Measurements from ENCODE around the gene UBC.
"Not testable (repeated sequence)": the region's sequence is repeated elsewhere in the genome, so short reads cannot be mapped to it uniquely, and the experiment has no call there.

The UBC gene

DNA sequence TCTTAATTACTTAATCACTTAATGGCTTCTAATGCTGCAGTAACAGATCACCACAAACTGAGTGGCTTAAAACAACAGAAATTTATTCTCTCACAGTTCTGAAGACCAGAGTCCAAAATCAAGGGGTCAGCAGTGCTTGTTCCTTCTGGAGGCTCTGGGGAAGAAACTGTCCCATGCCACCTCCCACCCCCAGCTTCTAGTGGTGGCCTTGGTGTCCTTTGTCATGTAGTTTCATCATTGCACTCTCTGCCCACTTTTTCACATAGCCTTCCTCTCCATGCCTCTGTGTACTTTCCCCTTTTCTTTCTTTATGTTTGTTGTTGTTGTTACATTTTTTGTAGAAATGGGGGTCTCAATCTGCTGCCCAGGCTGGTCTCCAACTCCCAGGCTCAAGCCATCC is 16.1 kb upstream of the UBC start:
- DNase-seq (ENCODE audit: low spot score): no peak

DNA sequence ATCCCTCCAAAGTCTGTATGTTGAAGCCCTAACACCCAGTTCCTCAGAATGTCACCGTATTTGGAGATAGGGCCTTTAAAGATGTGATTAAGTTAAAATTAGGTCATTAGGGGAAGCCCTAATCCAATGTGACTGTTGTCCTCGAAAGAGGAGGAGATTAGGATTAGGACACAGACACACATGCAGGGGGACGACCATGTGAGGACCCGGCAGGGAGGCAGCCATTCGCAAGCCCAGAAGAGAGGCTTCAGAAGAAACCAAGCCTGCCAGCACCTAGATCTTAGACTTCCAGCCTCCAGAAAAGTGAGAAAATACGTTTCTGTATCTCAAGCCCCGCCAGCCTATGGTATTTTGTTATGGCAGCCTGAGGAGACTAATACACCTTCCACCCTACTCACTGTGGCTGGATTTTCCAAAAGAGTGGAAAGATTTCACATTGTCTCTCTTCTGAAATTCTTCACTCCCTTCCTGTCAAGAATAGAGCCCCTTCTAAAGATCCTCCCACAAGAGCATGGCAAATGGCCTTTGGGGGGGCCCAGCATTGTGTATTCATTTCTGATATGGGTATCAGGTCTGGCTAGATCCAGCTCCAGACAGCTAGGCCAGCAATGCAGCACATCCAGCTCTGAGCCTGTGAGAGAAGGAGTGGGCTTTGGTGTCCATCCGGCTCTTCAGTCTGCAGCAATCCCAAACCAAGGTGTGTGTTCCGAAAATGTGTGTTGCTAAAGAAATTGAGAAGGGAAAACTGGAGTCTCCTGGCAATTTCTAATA is 15.4 kb upstream of the UBC start:
- DNase-seq (ENCODE audit: low spot score): no peak

DNA sequence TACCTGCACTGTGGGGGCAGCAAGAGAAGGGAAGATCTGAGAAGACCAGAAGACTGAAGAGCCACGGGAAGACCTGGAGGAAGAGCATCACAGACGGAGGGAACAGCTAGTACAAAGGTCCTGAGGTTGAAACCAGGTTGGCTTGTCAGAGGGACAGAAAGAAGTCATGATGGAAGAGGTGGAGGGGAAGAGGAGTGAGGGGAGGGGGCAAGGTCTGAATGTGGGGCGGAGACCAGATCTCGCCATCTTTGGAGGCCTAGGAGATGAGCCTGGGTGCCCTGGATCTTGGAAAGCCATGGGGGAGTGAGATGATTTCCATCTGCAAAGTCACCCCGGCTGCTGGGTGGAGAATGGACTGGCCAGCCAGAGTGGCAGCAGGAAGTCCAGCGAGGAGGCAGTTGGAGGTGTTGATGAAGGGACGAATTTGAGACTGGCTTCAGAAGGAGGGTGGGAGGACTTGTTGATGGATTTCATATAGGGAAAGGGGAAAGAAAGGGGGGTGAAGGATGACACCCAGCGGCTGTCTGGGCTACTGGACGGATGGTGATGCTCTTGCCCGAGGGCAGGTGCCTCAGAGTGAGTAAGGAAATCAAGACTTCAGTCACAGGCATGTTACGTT is 14.6 kb upstream of the UBC start:
- no peak for DNase-seq (ENCODE audit: low spot score)

DNA sequence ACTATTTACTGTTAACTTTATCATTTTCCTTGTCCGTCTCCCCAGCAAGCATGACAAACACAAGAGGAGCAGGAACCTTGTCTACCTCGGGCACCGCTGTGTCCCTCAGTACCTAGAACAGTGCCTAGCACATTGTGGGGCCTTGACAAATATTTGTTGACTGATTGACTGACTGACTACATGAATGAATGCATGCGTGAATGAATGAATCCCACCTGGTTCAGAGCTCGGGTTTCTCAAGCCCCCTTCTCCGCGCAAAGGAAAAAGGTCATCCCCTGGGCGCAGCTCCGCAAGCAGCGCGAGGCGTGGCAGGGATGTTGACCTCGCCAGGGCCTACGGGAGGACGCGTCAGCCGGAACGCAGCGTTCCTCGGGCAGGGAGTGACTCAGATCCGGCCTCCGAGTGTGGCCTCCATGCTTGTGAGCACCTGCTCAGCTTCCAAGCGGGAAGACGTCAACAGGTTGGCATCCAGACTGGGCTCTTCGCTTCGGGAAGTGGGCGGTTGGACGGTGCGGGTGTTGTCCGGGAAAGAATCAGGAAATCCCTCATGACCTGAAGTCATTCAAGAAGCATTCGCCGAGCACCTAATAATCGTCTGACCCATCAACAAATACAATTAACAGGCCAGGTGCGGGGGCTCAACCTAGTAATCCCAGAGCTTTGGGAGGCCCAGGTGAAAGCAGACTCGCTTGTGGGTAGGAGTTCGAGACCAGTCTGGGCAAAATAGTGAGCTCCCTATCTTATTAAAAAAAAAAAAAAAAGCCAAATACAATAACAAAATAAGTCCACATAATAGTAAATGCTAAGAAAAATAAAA is 13.9 kb upstream of the UBC start:
- no peak for DNase-seq (ENCODE audit: low spot score)

DNA sequence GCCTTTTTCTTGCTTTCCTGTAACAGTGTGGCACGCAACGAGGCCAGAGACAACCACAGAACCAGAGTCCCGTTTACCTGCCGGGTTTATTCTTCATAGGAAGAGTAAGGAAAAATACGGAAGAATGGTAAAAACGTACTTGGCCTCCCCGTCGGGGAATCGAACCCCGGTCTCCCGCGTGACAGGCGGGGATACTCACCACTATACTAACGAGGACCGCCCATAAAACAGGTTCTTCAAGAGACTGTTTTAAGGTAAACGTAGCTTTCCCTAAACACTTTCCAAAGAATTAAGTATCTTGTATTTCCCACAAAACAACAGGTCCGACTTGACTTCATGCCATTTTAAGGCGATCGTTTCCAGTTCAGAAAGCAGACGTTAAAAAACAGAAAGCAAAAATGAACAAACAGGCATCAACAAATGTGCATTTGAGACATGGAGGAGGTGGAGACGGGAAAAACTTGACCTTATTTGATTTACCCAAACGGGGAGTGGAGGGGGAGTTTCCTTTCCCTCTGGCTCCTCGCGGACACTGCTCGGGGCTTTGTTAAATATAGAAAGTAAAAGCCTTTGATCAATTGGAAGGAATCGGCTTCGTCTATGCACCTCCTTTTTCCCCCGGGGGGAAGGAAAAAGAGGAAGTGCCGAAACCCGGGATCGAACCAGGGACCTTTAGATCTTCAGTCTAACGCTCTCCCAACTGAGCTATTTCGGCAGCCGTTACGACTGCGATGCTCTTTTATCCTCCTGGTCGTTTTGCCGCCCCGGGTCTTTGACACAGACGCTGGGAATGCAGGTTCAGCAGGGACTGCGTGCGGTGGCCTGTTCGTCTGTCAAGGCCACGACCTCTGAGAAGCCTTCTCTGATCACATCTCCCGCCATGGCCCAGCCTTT is 13.0 kb upstream of the UBC start:
- DNase-seq (ENCODE audit: low spot score): no peak

DNA sequence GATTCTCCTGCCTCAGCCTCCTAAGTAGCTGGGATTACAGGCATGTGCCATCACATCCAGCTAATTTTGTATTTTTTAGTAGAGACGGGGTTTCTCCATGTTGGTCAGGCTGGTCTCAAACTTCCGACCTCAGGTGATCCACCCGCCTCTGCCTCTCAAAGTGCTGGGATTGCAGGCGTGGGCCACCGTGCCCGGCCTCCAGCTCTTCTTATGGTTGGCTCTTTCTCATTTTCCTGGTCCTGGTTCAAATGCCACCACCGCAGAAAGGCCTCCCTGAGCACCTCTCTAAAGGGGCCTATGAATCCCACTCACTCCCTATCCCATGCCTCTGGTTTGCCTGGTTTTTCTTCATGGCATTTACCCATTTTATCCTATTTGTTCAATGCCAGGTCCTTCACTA is 11.3 kb upstream of the UBC start:
- DNase-seq (ENCODE audit: low spot score): not testable (repeated sequence)

DNA sequence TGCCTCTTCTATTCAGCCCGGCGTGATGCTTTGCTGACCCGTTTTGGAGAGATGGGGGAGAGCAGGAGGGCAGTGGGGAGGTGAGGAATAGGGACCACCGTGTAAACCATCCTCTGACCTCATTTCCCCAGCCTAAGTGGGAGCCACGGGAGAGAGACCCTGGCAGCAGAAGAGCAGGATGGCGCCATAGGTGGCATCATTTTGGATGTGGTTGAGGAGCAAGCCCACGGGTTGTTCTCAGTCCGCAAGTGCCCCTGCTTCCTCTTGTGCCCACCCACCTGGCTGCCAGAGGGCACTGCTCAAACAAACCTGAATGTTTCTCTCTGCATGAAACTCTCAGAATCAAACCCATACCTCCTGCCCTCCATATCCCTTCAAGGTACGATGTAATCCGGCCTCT is 10.7 kb upstream of the UBC start:
- DNase-seq (ENCODE audit: low spot score): no peak

DNA sequence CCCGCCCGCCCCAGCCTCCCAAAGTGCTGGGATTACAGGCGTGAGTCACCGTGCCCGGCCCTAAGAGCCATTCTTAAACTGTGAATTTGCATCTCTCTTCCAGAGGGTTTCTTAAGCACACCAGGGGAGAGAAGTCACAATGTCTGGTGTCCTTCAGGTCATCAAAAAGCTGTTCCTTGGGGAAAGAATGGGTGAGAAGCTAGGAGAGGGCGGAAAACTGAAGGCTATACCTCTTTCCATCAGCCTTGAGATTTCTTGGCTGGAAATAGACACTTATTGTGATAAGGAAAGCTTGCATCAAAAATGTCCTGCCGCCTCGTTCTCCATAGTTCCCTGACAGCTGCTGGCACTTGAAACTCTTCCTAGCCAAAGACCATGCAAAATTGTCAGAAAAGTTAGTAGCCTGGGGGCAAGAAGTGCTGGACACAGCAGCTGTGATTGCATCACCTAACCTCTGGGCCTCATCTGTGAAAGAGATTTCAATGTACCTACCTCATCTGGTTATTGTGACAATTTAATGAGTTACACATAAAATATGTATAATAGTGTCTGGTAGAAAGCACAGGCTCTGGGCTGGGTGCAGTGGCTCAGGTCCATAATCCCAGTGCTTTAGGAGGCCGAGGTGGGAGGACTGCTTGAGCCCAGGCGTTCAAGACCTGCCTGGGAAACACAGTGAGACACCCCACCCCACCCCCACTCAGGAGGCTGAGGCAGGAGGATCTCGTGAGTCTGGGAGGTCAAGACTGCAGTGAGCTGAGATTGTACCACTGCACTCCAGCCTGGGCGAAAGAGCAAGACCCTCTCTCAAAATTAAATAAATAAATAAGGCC is 9.7 kb upstream of the UBC start:
- no peak for DNase-seq (ENCODE audit: low spot score)

DNA sequence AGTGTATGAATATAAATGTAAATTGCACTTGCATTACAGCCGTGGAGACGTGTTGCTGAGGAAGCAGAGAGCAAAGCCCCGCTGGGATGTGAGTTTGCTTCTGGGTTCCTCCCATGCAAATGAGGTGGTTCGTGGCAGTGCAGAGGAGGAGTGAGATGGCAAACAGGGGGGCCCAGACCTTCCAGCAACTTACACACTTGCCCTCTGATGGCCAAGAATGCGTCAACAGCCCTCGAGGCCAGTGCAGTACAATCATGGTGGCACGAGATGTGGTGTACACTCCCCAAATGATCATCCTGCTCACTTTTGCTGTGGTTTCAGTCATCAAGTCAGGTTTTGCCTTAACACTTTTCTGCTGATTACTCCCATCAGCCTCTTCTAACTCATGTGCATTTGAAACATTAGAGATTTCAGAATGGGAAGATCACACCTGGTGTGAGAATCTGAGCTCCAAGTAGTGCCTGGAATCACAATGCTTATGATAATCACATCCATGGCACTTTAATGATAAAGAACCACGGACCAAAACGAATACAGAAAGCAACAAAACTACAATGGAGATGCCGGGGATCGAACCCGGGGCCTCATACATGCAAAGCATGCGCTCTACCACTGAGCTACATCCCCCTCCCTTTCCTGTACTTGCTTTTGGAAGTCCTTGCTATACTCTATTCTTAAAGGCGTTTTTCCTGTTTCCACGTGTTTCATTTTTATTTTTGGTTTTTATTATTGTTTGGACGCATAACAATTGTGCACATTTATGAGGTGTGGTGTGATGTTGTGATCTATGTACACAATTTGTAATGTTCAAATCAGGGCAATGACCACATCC is 7.0 kb upstream of the UBC start:
- no peak for DNase-seq (ENCODE audit: low spot score)

DNA sequence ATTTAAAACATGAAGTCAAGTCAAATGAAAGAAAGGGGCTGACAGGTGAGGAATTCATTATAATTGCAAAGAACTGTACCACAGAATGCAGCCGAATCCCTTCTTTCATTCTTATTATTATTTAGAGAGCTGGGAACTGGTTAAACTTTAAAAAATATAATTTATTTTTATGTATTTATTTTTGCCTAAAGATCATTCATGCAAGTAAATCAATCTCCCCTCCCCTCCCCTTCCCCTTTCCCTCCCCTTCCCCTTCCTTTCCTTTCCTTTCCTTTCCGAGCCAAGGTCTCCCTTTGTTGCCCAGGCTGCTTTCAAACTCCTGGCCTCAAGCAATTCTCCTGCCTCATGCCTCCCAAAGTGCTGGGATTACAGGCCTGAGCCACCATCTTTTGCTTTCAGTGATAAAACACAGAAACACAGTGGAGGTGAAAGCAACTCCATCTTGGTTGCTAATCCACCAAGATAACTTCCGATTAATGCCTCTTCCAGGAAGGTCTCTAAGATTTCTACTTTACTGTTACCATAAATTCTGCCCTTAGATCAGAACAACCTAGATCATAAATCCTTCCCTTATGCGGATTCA is 6.0 kb upstream of the UBC start:
- no peak for DNase-seq (ENCODE audit: low spot score)

DNA sequence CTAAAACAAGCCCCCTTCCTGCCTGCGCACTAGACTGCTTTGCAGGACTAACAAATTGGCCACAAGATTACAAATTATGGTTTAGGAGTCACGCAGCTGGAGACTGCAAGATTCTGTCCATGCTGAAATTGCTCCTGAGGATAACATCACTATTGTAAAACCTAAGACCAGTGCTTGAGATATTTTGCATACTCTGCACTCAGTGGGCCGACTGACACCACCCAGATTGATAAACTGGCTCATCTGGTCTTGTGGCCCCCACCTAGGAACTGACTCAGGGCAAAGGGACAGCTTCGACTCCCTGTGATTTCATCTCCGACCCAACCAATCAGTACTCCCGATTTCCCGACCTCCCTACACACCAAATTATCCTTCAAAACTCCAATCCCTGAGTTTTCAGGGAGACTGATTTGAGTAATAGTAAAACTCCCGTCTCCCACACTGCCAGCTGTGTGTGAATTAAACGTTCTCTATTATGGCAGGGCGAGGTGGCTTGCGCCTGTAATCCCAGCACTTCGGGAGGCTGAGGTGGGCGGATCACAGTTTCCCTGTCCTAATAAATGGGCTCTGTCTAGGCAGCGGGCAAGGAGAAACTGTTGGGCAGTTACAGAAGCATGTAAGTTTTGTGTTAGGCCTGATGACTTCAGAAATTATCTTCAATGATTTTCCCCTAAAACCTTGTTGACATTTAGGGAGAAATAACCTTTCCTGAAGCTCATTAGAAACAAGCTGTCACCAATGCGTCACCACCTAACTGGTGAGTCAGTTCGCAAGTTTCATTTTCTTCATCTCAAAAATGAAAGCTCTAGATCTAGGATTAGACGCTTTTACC is 5.3 kb upstream of the UBC start:
- no peak for DNase-seq (ENCODE audit: low spot score)

DNA sequence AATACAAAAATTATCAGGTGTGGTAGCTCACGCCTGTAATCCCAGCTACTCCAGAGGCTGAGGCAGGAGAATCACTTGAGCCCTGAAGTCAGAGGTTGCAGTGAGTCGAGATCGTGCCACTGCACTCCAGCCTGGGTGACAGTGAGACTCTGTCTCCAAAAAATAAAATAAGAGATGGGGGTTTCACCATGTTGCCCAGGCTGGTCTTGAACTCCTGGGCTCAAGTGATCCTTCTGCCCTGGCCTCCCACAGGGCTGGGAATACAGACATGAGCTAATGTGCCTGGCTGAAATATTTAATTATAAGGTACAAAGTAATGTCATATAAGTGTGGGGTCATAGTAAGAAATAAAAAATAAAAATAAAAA is 4.2 kb upstream of the UBC start:
- not testable (repeated sequence) for DNase-seq (ENCODE audit: low spot score)

DNA sequence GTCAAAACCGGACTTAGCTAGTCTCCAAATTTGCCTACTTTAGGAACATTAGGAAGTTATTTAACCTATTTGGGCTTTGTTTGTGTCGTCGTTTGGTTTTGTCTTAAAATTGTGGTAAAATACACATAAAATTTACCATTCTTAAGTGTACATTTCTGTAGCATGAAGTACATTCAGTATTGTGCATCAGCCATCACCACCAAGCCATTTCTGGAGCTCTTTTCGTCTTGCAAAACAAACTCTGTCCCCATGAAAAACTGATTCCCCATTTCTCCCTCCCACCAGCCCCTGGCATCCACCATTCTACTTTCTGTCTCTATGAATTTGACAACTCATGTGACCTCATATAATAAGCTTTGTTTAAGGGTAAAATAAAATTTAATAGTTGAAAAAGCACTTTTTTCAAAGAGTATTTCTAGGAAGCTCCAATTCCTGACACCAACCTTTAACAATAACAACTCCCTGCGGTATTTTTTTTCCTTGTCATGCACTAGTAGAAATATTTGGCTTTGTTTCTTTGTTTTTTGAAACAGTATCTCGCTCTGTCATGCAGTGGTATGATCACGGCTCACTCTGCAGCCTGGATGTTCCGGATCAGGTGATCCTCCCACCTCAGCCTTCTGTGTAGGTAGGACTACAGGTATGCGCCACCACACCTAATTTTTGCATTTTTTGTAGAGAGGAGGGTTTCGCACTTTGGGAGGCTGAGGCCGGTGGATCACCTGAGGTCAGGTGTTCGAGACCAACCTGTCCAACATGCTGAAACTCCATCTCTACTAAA is 3.6 kb upstream of the UBC start:
- no peak for DNase-seq (ENCODE audit: low spot score)

DNA sequence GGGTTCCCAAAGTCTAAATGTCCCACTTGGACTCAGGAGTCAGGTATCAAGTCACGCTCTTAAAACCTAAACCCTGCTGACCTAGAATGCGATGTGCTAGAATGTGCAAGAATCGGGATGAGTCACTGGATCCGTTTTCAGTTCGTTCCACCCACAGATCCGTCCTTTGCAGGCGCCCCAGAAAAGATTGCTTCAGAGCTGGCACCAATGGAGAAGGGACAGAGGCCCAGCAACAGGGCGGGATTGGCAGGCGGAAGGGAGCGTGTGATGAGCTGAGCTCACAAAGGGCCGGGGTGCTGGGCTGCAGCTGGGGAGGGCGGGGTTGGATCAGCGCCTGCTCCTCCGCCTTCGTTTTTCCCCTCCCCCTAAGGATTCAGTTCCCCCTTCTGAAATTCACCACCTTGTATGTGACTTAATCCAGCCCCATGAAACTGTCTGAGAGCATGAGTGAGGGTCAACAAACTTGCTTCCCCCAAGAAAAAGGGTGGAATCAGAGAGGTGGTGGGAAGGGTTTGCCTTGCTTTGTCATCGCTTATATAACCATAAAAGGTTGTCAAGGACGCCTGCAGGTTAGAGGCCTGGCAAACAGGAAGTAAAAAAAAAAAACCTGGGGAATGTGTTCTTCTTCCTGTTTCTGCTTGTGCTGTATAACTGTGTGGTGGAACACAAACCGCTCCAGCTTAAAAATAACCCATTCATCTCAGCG is 2.8 kb upstream of the UBC start:
- DNase-seq (ENCODE audit: low spot score): no peak

DNA sequence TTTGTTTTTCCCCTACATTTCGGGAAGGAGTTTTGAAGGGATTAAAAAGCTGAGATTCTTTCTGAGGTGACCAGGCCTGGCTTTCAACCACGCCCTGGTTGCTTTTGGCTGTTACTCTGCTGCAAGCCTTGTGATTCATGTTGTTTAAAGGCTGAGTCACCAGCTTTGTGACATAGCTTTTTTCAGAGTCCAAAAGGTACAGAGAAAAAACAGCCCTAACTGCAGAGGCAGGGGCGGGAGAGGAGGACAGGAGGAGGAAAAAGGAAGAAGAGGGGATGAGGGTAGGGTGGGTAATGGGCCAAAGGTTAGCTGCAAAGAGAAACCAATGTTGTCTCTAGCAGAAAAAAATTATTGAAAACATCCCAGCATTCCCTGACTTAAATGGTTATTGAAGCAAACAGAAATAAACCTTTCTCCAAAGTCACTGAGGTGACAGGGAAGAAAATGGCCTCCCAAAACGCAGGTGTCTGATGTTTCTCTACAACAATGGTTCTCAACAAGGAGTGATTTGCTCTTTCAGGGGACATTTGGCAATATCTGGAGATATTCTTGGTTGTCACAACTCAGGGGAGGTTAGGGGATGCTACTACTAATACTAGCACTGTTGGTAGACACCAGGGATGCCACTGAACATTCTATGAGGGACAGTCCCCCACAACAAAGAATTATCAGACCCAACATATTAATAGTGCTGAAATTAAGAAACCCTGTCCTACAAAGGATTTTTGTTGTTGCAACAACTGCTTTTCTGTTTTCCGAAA is 2.1 kb upstream of the UBC start:
- no peak for DNase-seq (ENCODE audit: low spot score)

DNA sequence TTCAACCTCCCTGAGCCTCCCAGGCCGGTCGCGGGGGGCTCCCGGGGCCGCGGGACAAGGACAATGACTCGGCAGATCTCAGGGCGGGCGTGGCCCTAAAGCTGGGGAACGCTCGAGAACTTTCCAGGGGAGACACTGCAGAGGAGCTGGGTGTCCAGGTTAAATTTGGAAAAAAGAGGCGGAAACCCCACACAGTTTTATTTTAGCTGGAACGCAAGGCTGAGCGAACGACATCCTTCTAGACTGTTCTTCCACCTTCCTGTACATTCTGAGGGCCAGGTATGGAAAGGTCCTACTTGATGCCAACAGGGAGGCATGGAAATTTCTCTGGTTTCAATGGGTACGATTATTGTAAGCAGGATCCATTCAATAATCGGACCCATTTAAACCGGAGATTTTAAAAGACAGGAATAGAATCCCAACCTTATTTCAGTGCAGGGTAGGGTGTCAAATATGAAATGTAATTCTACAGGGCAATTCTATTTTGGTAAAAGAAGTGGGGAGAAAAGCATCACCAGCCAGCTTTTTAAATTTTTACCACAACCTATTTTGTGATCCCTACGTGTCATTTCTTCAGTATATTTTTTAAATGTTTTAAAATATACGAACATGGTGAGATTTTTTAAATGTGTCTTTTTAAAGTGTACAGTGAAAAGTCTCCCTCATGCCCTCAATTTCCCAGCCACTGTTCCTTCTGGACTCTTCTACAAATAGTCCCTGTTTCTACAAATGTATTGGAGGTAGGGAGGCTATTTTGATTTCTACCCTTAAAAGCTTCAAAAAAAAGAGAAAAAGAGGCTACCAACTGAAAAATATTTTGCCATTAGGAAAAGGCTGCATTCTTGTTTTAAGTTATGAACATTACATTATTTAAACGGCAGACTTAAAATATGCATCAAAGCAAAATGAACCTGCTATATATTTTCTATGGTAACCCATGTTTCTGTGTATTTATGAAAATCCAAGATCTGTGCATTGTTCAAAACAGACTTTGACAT is 1.1 kb upstream of the UBC start:
- DNase-seq (ENCODE audit: low spot score): no peak

Measured in HuH-7.5 (cell line).